Activated B cell treated with CpG ODN at 0.5 μM for 24 hours (primary cell): ENCODE measurements around the gene TMEM245. TPM values are rescaled to one million over a fixed set of nuclear protein-coding genes. Genes with fewer than 3 reads are reported as not detected.

ENCODE experiments used
- ATAC-seq: fragments of 200-7000 bp; cut with Tn5 transposase; one replicate; pipeline ENCODE4 v1.10.0; 2021; ENCODE audit warnings: low read depth, mild to moderate bottlenecking, moderate library complexity
- CTCF ChIA-PET: fragments of 350-600 bp; sonication (Branson Sonifier 250); formaldehyde crosslinking; loops from one replicate; lab custom pipeline; 2021; ENCODE audit warnings: antibody characterized with exemption; lab: Charles Lee
- POLR2A ChIA-PET: fragments of 350-600 bp; sonication (Branson Sonifier 250); formaldehyde crosslinking; loops from one replicate; lab custom pipeline; 2021; ENCODE audit warnings: antibody characterized with exemption; lab: Charles Lee
- DNase-seq: peaks from one replicate; pipeline ENCODE4 v3.0.0; 2022
- H3K27ac Mint-ChIP-seq: one replicate; pipeline ENCODE4 v1.8.0; 2020; ENCODE audit warnings: mixed read lengths
- H3K27me3 Mint-ChIP-seq: one replicate; pipeline ENCODE4 v1.8.0; 2021; ENCODE audit warnings: mixed read lengths
- H3K36me3 Mint-ChIP-seq: one replicate; pipeline ENCODE4 v1.8.0; 2021; ENCODE audit warnings: low read depth, mixed read lengths
- H3K4me1 Mint-ChIP-seq: one replicate; pipeline ENCODE4 v1.8.0; 2021; ENCODE audit warnings: mixed read lengths
- H3K4me3 Mint-ChIP-seq: one replicate; pipeline ENCODE4 v1.8.0; 2020; ENCODE audit warnings: mild to moderate bottlenecking, mixed read lengths
- H3K9me3 Mint-ChIP-seq: one replicate; pipeline ENCODE4 v1.8.0; 2020; ENCODE audit warnings: mixed read lengths
- CTCF ChIP-seq: fragments of 200-600 bp; IDR thresholded peaks from one replicate; pipeline ENCODE4 v1.8.0; 2022; ENCODE audit warnings: antibody characterized with exemption, mild to moderate bottlenecking
- intact Hi-C: fragments of 100-400 bp; cut with micrococcal nuclease; formaldehyde crosslinking; loops from one replicate; pipeline ENCODE4 v1.15.1; 2024
- total RNA-seq: library from RNA; stranded (reverse); gene quantifications from 2 replicates; pipeline ENCODE4 v1.2.3, GENCODE V29; 2022

The TMEM245 gene
- total RNA-seq, 1 donor from 2014 or later: 20.6 TPM

- peaks cover 44% of the 10 kb centered on the region for H3K36me3 Mint-ChIP-seq
- TF ChIP-seq CTCF: no peak
- ChIA-PET CTCF (no interaction called here), POLR2A (no interaction called here)
- no peak overlapping the region for H3K27ac Mint-ChIP-seq
- ATAC-seq (no peak), DNase-seq (no peak)
- H3K4me1 Mint-ChIP-seq: no peaks in the 10 kb centered on the region
- H3K27me3 Mint-ChIP-seq: no peaks in the 10 kb centered on the region
- no peak overlapping the region for H3K4me3 Mint-ChIP-seq
- H3K9me3 Mint-ChIP-seq: no peaks in the 10 kb centered on the region
- intact Hi-C loops: no loop called here
Observed at GRCh38 chr9:109072133-109072692, 47.5 kb downstream of the TMEM245 start.

DNA sequence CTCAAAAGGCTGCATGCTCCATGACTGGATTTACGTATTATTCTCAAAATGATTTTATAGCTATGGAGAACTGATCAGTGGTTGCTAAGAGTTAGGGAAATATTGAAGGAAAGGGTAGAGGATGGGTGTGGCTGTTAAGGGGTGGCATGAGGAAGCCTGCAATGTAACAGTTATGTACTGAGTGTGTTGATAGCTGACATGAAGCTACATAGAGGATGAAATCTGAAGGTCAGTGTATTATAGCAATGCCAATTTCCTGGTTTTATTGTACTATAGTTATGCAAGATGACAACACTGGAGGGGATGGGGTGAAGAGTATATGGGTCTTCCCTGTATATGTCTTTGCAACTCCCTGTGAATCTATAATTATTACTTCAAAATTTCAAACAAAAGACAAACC is 51.0 kb downstream of the TMEM245 start:
- peaks cover 39% of the 10 kb centered on the region for H3K36me3 Mint-ChIP-seq
- H3K27me3 Mint-ChIP-seq: no peaks in the 10 kb centered on the region
- no peak overlapping the region for H3K4me3 Mint-ChIP-seq
- ATAC-seq (no peak), DNase-seq (no peak)
- no peak overlapping the region for H3K27ac Mint-ChIP-seq
- no peaks in the 10 kb centered on the region for H3K4me1 Mint-ChIP-seq
- intact Hi-C loops: no loop called here
- H3K9me3 Mint-ChIP-seq: no peaks in the 10 kb centered on the region
- TF ChIP-seq CTCF: no peak
- POLR2A ChIA-PET: no interaction called here
- CTCF ChIA-PET: no interaction called here

- DNase-seq (no peak), ATAC-seq (no peak)
- peaks cover 45% of the 10 kb centered on the region for H3K36me3 Mint-ChIP-seq
- H3K27ac Mint-ChIP-seq: no peak overlapping the region
- CTCF ChIA-PET: no interaction called here
- H3K27me3 Mint-ChIP-seq: no peaks in the 10 kb centered on the region
- no peak overlapping the region for H3K4me3 Mint-ChIP-seq
- no peaks in the 10 kb centered on the region for H3K9me3 Mint-ChIP-seq
- POLR2A ChIA-PET: no interaction called here
- intact Hi-C loops: no loop called here
- TF ChIP-seq CTCF: no peak
- no peaks in the 10 kb centered on the region for H3K4me1 Mint-ChIP-seq
Observed at GRCh38 chr9:109064963-109065702, 54.6 kb downstream of the TMEM245 start.

- H3K27me3 Mint-ChIP-seq: no peaks in the 10 kb centered on the region
- POLR2A ChIA-PET: no interaction called here
- no peaks in the 10 kb centered on the region for H3K4me1 Mint-ChIP-seq
- H3K4me3 Mint-ChIP-seq: no peak overlapping the region
- no peak for TF ChIP-seq CTCF
- H3K9me3 Mint-ChIP-seq: no peaks in the 10 kb centered on the region
- ATAC-seq (no peak), DNase-seq (no peak)
- intact Hi-C loops: no loop called here
- CTCF ChIA-PET: no interaction called here
- H3K36me3 Mint-ChIP-seq: peaks cover 55% of the 10 kb centered on the region
- H3K27ac Mint-ChIP-seq: no peak overlapping the region
Observed at GRCh38 chr9:109063760-109064159, 56.0 kb downstream of the TMEM245 start.

GRCh38 chr9:109062543-109062942 is 57.2 kb downstream of the TMEM245 start:
- peaks cover 65% of the 10 kb centered on the region for H3K36me3 Mint-ChIP-seq
- TF ChIP-seq CTCF: no peak

More at GRCh38 chr9:109062543-109062942, 57.2 kb downstream of the TMEM245 start:
- intact Hi-C loops: no loop called here
- Mint-ChIP-seq H3K4me3 (no peak overlapping the region), H3K4me1 (no peaks in the 10 kb centered on the region), H3K9me3 (no peaks in the 10 kb centered on the region), H3K27me3 (no peaks in the 10 kb centered on the region), H3K27ac (no peak overlapping the region)
- ATAC-seq: no peak
- no peak for DNase-seq
- POLR2A ChIA-PET: no interaction called here
- CTCF ChIA-PET: no interaction called here
